Measurements from ENCODE around the gene MYBPHL.

GRCh38 chr1:109256971-109257681 lies 49.7 kb downstream of the MYBPHL start:
- TF ChIP-seq ZNF311 (tag by site-specific recombination; IDR thresholded peaks at IDR 0.05; ENCODE audit: borderline replicate concordance) = no peak
- TF ChIP-seq ZNF629 (tag by site-specific recombination; IDR thresholded peaks at IDR 0.05) = no peak
- no peak for TF ChIP-seq CTCF (tag by site-specific recombination; IDR thresholded peaks at IDR 0.05)
- no peak for TF ChIP-seq ZNF274 (IDR thresholded peaks at IDR 0.05; ENCODE audit: low read length)
- no peak for TF ChIP-seq ZNF274 (tag by site-specific recombination; IDR thresholded peaks at IDR 0.05; ENCODE audit: borderline replicate concordance)
- TF ChIP-seq ZNF366 (tag by site-specific recombination; conservative IDR thresholded peaks at IDR 0.05) = no peak
- TF ChIP-seq PRDM4 (tag by site-specific recombination; IDR thresholded peaks at IDR 0.05) = no peak
- no peak for TF ChIP-seq ZNF24 (tag by site-specific recombination; IDR thresholded peaks at IDR 0.05)
- no peak for TF ChIP-seq RBAK (tag by site-specific recombination; IDR thresholded peaks at IDR 0.05)
- TF ChIP-seq ZNF10 (tag by site-specific recombination; IDR thresholded peaks at IDR 0.05) = no peak
- no peak for TF ChIP-seq ZNF621 (tag by site-specific recombination; IDR thresholded peaks at IDR 0.05)
- no peak for TF ChIP-seq ZFP41 (tag by site-specific recombination; IDR thresholded peaks at IDR 0.05; ENCODE audit: borderline replicate concordance)
- no peak for TF ChIP-seq ZNF704 (tag by site-specific recombination; IDR thresholded peaks at IDR 0.05)
- TF ChIP-seq ZNF2 (tag by site-specific recombination; IDR thresholded peaks at IDR 0.05) = no peak
- TF ChIP-seq PATZ1 (tag by site-specific recombination; IDR thresholded peaks at IDR 0.05) = no peak

Measured in HEK293 (cell line).